MM.1S (cell line): ENCODE measurements around the gene SIAE.

Experiments used
- EZH2 ChIP-seq: fragments of 300-600 bp; sonication (generic); optimal IDR thresholded peaks from 2 replicates; pipeline ENCODE3; 2017; ENCODE audit warnings: low read depth, mild to moderate bottlenecking, antibody characterized with exemption, low read length, mixed read lengths
- EZH2phosphoT487 ChIP-seq: fragments of 300-600 bp; sonication (generic); IDR thresholded peaks from 2 replicates; pipeline ENCODE4 v1.6.1; 2018; ENCODE audit warnings: antibody characterized with exemption, low read length
- TF ChIP-seq, protein P1 (sequence below): fragments of 300-600 bp; sonication (generic); IDR thresholded peaks from 2 replicates; pipeline ENCODE4 v1.5.1; 2016; ENCODE audit warnings: antibody characterized with exemption, low read length, mixed read lengths

DNA sequence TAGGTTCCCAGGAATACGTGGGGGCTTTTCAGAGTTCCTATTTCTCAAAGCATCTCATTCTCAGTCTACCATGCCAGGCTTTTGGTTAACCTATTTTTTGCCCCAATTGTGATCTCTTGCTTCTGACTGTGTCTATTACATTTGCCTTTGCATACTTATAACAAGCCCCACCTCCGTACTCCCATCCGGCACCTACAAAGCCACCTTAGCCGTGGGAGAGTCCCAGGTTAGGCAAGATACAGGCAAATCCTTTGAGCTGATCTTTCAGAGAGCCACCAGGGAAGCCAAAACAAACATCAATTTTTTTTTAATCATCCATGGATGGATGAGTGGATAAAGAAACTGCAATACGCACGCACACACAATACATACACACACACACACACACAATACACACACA is 80.9 kb downstream of the SIAE start:
- TF ChIP-seq, protein P1, sequence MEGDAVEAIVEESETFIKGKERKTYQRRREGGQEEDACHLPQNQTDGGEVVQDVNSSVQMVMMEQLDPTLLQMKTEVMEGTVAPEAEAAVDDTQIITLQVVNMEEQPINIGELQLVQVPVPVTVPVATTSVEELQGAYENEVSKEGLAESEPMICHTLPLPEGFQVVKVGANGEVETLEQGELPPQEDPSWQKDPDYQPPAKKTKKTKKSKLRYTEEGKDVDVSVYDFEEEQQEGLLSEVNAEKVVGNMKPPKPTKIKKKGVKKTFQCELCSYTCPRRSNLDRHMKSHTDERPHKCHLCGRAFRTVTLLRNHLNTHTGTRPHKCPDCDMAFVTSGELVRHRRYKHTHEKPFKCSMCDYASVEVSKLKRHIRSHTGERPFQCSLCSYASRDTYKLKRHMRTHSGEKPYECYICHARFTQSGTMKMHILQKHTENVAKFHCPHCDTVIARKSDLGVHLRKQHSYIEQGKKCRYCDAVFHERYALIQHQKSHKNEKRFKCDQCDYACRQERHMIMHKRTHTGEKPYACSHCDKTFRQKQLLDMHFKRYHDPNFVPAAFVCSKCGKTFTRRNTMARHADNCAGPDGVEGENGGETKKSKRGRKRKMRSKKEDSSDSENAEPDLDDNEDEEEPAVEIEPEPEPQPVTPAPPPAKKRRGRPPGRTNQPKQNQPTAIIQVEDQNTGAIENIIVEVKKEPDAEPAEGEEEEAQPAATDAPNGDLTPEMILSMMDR = no peak
- TF ChIP-seq EZH2 = no peak
- no peak for TF ChIP-seq EZH2phosphoT487
